GM18858 (cell line): ENCODE measurements around the gene ZNF587.
"Not testable (repeated sequence)": the region's sequence is repeated elsewhere in the genome, so short reads cannot be mapped to it uniquely, and the experiment has no call there.

ENCODE experiments used
- ATAC-seq: cut with Tn5 transposase; IDR thresholded peaks from one replicate; pipeline ENCODE4 v1.9.1; 2021; ENCODE audit not compliant: unreplicated experiment

The ZNF587 gene

GRCh38 chr19:57821501-57821900 lies 28.2 kb upstream of the ZNF587 start:
- not testable (repeated sequence) for ATAC-seq

- ATAC-seq, result not testable (repeated sequence)
Observed at GRCh38 chr19:57823155-57823554, 26.5 kb upstream of the ZNF587 start.

GRCh38 chr19:57823608-57824007 lies 26.1 kb upstream of the ZNF587 start:
- ATAC-seq, result not testable (repeated sequence)

- no peak for ATAC-seq
Observed at GRCh38 chr19:57825511-57825910, 24.1 kb upstream of the ZNF587 start.

GRCh38 chr19:57829316-57829715 lies 20.3 kb upstream of the ZNF587 start:
- ATAC-seq, result no peak

- ATAC-seq, result no peak
Observed at GRCh38 chr19:57830071-57830602, 19.5 kb upstream of the ZNF587 start, which contains the start of gene ZNF587B. ZNF587B (plus strand) TSS chr19:57830299; CDS start chr19:57830529, 230 bp downstream.

- not testable (repeated sequence) for ATAC-seq
Observed at GRCh38 chr19:57836991-57837390, 12.7 kb upstream of the ZNF587 start.

GRCh38 chr19:57838622-57839191 lies 11.0 kb upstream of the ZNF587 start:
- ATAC-seq, result not testable (repeated sequence)

- ATAC-seq, result no peak
Observed at GRCh38 chr19:57841122-57841763, 8.4 kb upstream of the ZNF587 start.

GRCh38 chr19:57847164-57847563 lies 2.5 kb upstream of the ZNF587 start:
- not testable (repeated sequence) for ATAC-seq

GRCh38 chr19:57849162-57849665 lies 445 bp upstream of the ZNF587 start:
- ATAC-seq, result not testable (repeated sequence)

- ATAC-seq, result no peak
Observed at GRCh38 chr19:57850553-57851017, 926 bp downstream of the ZNF587 start.

GRCh38 chr19:57851812-57852603 lies 2.3 kb downstream of the ZNF587 start:
- not testable (repeated sequence) for ATAC-seq

GRCh38 chr19:57854117-57854516 lies 4.5 kb downstream of the ZNF587 start:
- ATAC-seq, result not testable (repeated sequence)

GRCh38 chr19:57862351-57862750 lies 12.7 kb downstream of the ZNF587 start:
- not testable (repeated sequence) for ATAC-seq

- no peak for ATAC-seq
Observed at GRCh38 chr19:57867868-57868492, 18.3 kb downstream of the ZNF587 start.

- ATAC-seq, result not testable (repeated sequence)
Observed at GRCh38 chr19:57869655-57870054, 20.0 kb downstream of the ZNF587 start.

- no peak for ATAC-seq
Observed at GRCh38 chr19:57870225-57870624, 20.6 kb downstream of the ZNF587 start.

- ATAC-seq, result no peak
Observed at GRCh38 chr19:57872450-57872849, 22.8 kb downstream of the ZNF587 start.

GRCh38 chr19:57873883-57874799 lies 24.5 kb downstream of the ZNF587 start:
- ATAC-seq, result not testable (repeated sequence)
